Measurements from ENCODE around the gene SSTR5.

GRCh38 chr16:1099189-1100083 lies 26.9 kb downstream of the SSTR5 start:
- TF ChIP-seq, protein P1, sequence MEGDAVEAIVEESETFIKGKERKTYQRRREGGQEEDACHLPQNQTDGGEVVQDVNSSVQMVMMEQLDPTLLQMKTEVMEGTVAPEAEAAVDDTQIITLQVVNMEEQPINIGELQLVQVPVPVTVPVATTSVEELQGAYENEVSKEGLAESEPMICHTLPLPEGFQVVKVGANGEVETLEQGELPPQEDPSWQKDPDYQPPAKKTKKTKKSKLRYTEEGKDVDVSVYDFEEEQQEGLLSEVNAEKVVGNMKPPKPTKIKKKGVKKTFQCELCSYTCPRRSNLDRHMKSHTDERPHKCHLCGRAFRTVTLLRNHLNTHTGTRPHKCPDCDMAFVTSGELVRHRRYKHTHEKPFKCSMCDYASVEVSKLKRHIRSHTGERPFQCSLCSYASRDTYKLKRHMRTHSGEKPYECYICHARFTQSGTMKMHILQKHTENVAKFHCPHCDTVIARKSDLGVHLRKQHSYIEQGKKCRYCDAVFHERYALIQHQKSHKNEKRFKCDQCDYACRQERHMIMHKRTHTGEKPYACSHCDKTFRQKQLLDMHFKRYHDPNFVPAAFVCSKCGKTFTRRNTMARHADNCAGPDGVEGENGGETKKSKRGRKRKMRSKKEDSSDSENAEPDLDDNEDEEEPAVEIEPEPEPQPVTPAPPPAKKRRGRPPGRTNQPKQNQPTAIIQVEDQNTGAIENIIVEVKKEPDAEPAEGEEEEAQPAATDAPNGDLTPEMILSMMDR (IDR thresholded peaks at IDR 0.05) = no peak
- TF ChIP-seq ZFX (IDR thresholded peaks at IDR 0.05; ENCODE audit: borderline replicate concordance) = no peak

All from 22Rv1 (cell line).